Bronchial epithelial cell (primary cell): ENCODE measurements around the gene WDR7. TPM values are rescaled to one million over a fixed set of nuclear protein-coding genes. Genes with fewer than 3 reads are reported as not detected.

Experiments
- DNase-seq: peaks from one replicate; pipeline ENCODE4 v3.0.0-alpha.2; 2010; ENCODE audit warnings: low read depth
- FAIRE-seq: peaks from 2 replicates; lab custom pipeline; 2011; peaks lifted over from hg19 to GRCh38; lab: Jason Lieb, UNC
- H3K27me3 ChIP-seq: 2 replicates; pipeline ENCODE4 v1.5.1; 2011; ENCODE audit warnings: low read length; ENCODE audit not compliant: control insufficient read depth, insufficient read depth
- H3K36me3 ChIP-seq: 2 replicates; pipeline ENCODE4 v1.5.1; 2011; ENCODE audit warnings: low read length; ENCODE audit not compliant: control insufficient read depth, insufficient read depth
- H3K4me3 ChIP-seq: 2 replicates; pipeline ENCODE4 v1.5.1; 2011; ENCODE audit warnings: mild to moderate bottlenecking, low read depth, low read length, control low read depth
- total RNA-seq: library from RNA; depleted of rRNA; stranded (reverse); fragments of >200 nt; gene quantifications from 2 replicates; pipeline ENCODE4 v1.2.1, GENCODE V29; 2014
- TF ChIP-seq, protein P1 (sequence below): IDR thresholded peaks from 2 replicates; pipeline ENCODE4 v1.5.1; 2011; ENCODE audit warnings: mild to moderate bottlenecking, moderate library complexity, low read length, control low read depth, inconsistent platforms; ENCODE audit not compliant: insufficient read depth, severe bottlenecking

Gene WDR7
- total RNA-seq, 1 donor from 2014 or later, result 14.5 TPM

DNA sequence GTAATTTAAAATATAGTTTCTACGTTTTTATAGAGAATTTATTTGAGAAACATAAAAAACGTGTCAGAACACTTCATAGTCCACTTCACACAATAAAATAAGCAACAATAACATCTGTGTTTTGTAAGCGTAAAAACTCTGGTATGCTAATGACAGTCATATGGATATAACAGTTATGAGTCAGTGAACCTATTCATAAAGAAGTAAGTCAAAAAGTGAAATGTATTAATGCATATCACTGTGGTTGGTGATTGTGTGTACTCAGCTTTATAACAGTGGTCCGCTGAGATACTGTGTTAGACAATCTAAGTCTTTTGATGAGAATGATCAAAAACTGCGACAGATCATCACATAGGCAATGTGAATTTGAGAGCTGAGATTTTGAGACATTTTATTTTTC, 153.2 kb downstream of the WDR7 start:
- TF ChIP-seq, protein P1, sequence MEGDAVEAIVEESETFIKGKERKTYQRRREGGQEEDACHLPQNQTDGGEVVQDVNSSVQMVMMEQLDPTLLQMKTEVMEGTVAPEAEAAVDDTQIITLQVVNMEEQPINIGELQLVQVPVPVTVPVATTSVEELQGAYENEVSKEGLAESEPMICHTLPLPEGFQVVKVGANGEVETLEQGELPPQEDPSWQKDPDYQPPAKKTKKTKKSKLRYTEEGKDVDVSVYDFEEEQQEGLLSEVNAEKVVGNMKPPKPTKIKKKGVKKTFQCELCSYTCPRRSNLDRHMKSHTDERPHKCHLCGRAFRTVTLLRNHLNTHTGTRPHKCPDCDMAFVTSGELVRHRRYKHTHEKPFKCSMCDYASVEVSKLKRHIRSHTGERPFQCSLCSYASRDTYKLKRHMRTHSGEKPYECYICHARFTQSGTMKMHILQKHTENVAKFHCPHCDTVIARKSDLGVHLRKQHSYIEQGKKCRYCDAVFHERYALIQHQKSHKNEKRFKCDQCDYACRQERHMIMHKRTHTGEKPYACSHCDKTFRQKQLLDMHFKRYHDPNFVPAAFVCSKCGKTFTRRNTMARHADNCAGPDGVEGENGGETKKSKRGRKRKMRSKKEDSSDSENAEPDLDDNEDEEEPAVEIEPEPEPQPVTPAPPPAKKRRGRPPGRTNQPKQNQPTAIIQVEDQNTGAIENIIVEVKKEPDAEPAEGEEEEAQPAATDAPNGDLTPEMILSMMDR, result no peak
- no peaks in the 10 kb centered on the region for H3K36me3 ChIP-seq
- no peak overlapping the region for H3K4me3 ChIP-seq
- FAIRE-seq (no peak), DNase-seq (no peak)
- no peaks in the 10 kb centered on the region for H3K27me3 ChIP-seq

DNA sequence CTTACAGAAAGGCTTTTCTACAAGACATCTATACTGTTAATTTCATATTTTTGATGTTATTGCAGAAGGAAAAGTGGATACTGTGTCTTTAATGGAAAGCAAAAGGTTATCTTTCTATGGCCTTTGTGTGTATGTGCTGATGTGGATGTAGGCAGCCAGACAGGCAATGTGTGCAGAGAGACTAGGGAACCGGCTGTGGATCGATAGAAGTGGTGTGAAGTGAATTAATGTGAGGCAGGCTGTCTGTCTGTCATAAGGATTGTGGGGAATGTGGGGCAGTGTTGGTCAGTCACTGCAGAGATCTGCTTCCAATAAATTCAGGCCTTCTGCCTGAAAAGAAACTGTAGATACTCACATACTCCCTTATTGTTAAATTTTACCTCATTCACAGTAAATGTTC, 156.7 kb downstream of the WDR7 start:
- Histone ChIP-seq H3K4me3 (no peak overlapping the region), H3K27me3 (no peaks in the 10 kb centered on the region), H3K36me3 (no peaks in the 10 kb centered on the region)
- TF ChIP-seq, protein P1, result no peak
- FAIRE-seq (no peak), DNase-seq (no peak)

DNA sequence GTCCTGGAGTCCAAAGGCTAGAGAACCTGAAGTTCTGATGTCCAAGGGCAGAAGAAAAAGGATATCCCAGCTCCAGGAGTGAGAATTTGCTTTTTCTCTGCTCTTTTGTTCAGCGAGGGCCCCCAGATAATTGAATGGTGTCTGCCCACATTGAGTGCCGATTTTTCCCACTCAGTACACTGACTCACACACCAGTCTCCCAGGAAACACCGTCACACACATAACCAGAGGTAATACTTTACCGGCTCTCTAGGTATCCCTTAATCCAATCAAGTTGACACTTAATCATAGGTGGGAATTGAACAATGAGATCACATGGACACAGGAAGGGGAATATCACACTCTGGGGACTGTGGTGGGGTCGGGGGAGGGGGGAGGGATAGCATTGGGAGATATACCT, 161.5 kb downstream of the WDR7 start:
- TF ChIP-seq, protein P1, result no peak
- no peak for DNase-seq
- Histone ChIP-seq H3K27me3 (no peaks in the 10 kb centered on the region), H3K36me3 (no peaks in the 10 kb centered on the region), H3K4me3 (no peak overlapping the region)
- no peak for FAIRE-seq

DNA sequence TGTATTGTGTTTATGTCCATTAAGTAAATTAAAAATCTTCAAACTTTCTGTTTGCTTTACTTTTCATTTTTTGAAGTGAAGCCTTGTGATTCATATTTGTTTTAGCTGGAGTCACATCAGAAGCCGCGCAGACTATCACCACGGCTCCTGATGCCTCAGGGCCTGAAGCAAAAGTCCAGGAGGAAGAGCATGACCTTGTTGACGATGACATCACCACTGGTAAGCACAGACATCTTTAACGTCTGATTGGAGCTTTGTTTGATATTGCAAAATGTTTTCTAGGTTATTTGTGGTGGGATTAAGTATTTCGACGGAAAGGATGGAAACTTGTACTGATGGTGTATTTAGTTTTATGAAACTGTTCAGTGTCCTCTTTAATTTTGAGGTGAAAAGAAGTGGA, 164.8 kb downstream of the WDR7 start:
- H3K27me3 ChIP-seq, result no peaks in the 10 kb centered on the region
- TF ChIP-seq, protein P1, result no peak
- no peaks in the 10 kb centered on the region for H3K36me3 ChIP-seq
- FAIRE-seq (peak; percentile 70), DNase-seq (peak; percentile 41)
- H3K4me3 ChIP-seq, result no peak overlapping the region

DNA sequence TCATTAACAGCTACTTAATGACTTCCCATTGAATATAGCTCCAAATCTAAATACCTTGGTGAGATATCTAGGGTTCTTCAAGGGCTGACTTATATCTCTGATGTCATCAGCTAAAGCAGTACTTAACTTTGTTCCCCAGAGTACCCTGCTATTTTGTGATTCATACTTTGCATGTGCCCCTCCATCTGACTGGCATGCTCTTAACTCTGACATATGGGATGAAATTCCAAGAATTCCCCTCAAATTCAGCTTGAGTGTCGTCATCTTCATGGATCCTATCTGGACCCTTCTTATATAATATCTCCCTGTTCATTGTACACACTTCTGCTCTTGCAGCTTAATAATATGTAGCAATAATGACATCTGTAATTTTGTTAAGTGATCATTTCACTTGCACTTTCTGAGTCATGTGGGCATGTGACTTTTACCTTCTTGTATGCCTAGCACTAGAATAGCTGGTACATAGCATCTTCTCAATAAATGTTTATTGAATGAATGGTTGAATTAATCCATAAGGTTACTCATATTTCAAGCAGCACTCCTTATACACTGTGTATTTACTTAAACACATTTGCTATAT, 172.9 kb downstream of the WDR7 start:
- TF ChIP-seq, protein P1, result no peak
- Histone ChIP-seq H3K4me3 (no peak overlapping the region), H3K36me3 (no peaks in the 10 kb centered on the region), H3K27me3 (no peaks in the 10 kb centered on the region)
- FAIRE-seq (no peak), DNase-seq (peak; percentile 7)

DNA sequence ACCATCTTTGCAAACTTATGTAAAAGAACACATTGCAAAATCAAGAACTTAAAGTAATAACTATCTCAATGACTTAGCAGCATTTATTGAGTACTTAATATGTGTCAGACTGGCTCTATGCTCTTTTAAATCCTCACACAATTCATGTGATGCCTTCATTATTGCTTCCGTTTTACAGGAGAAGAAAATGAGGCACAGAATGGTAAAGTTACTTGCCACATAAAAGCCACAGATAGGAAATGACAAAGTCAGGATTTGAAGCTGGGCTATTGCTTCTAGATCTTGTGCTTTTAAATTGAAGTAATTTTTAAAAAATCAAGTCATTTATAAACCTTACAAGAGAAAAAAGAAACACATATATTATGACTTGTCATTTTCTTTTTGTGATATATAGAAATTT, 174.2 kb downstream of the WDR7 start:
- no peaks in the 10 kb centered on the region for H3K36me3 ChIP-seq
- TF ChIP-seq, protein P1, result no peak
- no peak for FAIRE-seq

More for the DNA sequence above, 174.2 kb downstream of the WDR7 start:
- no peak for DNase-seq
- Histone ChIP-seq H3K4me3 (no peak overlapping the region), H3K27me3 (no peaks in the 10 kb centered on the region)
